GM21360 (cell line): ENCODE measurements around the gene TNFAIP3.
"Not testable (repeated sequence)": the region's sequence is repeated elsewhere in the genome, so short reads cannot be mapped to it uniquely, and the experiment has no call there.

Experiments used
- ATAC-seq: cut with Tn5 transposase; IDR thresholded peaks from one replicate; pipeline ENCODE4 v1.9.1; 2021; ENCODE audit warnings: mild to moderate bottlenecking, moderate library complexity; ENCODE audit not compliant: unreplicated experiment

The TNFAIP3 gene

GRCh38 chr6:137866914-137867684 is at the start of gene TNFAIP3:
Gene TNFAIP3, plus strand, starts transcription at chr6:137867259. Its CDS starts 3,969 bp downstream, at chr6:137871228.
- peak; percentile 61 for ATAC-seq

GRCh38 chr6:137818440-137818839 is 48.6 kb upstream of the TNFAIP3 start:
- no peak for ATAC-seq

- no peak for ATAC-seq
Measured at GRCh38 chr6:137819740-137820139, 47.3 kb upstream of the TNFAIP3 start.

GRCh38 chr6:137820425-137820824 is 46.6 kb upstream of the TNFAIP3 start:
- ATAC-seq: no peak

- no peak for ATAC-seq
Measured at GRCh38 chr6:137820952-137821351, 46.1 kb upstream of the TNFAIP3 start.

- no peak for ATAC-seq
Measured at GRCh38 chr6:137821491-137821890, 45.6 kb upstream of the TNFAIP3 start.

- ATAC-seq: no peak
Measured at GRCh38 chr6:137823826-137824555, 43.1 kb upstream of the TNFAIP3 start.

- no peak for ATAC-seq
Measured at GRCh38 chr6:137824556-137824879, 42.5 kb upstream of the TNFAIP3 start.

- ATAC-seq: no peak
Measured at GRCh38 chr6:137824896-137825295, 42.2 kb upstream of the TNFAIP3 start.

- no peak for ATAC-seq
Measured at GRCh38 chr6:137827411-137827940, 39.6 kb upstream of the TNFAIP3 start.

- ATAC-seq: no peak
Measured at GRCh38 chr6:137827977-137828810, 38.9 kb upstream of the TNFAIP3 start.

GRCh38 chr6:137829641-137830083 is 37.4 kb upstream of the TNFAIP3 start:
- no peak for ATAC-seq

GRCh38 chr6:137830511-137830911 is 36.5 kb upstream of the TNFAIP3 start:
- ATAC-seq: no peak

GRCh38 chr6:137832110-137832509 is 34.9 kb upstream of the TNFAIP3 start:
- ATAC-seq: no peak

GRCh38 chr6:137834508-137834907 is 32.6 kb upstream of the TNFAIP3 start:
- no peak for ATAC-seq

GRCh38 chr6:137836788-137837187 is 30.3 kb upstream of the TNFAIP3 start:
- ATAC-seq: no peak

- not testable (repeated sequence) for ATAC-seq
Measured at GRCh38 chr6:137838090-137838489, 29.0 kb upstream of the TNFAIP3 start.

- ATAC-seq: not testable (repeated sequence)
Measured at GRCh38 chr6:137838597-137838996, 28.5 kb upstream of the TNFAIP3 start.

GRCh38 chr6:137839076-137839475 is 28.0 kb upstream of the TNFAIP3 start:
- no peak for ATAC-seq

GRCh38 chr6:137840252-137840651 is 26.8 kb upstream of the TNFAIP3 start:
- ATAC-seq: no peak

- ATAC-seq: no peak
Measured at GRCh38 chr6:137843211-137843610, 23.8 kb upstream of the TNFAIP3 start.
